ENCODE data around the gene TNPO2. TPM values are rescaled to one million over a fixed set of nuclear protein-coding genes. Genes with fewer than 3 reads are reported as not detected.

Gene TNPO2
- total and polyA plus RNA-seq, 2 of the 13 experiments (the other 11 are each of a cell fraction or from before 2014, with no cell fraction given) = 31.7 to 61.0 TPM

DNA sequence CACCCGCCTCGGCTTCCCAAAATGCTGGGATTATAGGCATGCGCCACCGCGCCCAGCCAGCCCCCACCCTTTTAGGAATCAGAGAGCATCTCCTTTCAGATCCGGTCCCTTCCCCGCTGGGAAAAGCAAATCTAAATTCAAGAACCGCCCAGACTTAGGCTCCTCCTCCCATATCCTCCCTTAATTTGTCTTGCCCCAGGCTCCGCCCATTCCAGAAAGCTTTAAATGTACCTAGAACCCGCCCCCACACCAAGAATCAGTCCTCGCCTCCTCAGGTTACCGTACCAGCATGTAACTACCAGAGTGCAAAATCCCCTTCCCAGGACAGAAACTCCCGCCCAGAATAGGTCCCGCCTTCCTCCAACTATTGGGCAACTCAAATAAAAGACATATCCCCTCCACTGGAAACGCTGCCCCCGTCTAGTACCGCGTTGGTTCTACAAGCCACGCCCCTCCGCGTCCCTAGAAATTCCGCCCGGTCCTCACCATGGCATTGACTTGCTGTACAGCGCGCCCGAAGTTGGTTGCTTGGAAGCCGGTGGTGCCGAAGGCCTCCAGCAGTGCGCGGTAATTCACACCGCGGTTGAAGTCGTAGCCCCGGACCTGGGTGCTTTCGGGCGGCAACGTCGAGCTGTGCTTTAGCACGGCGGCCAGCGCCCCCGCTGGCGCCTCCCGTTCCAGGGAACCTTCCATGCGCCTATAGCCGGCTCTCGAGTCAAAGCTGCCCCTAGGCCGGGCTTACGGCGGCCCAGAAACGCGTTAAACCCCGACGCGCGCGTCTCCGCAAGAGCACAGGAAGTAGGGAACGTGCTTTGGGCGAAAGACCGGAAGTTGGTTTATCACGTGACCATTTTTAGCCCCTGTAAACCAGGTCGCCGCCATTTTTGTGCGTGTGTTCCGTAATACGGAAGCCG is 42.4 kb downstream of the TNPO2 start, which contains the start of gene DHPS (continued):
- no peak for TF ChIP-seq SP1 (IDR thresholded peaks at IDR 0.05)
- peak; percentile 72 for TF ChIP-seq SP1 (CRISPR knock-in tag; IDR thresholded peaks at IDR 0.05)
- TF ChIP-seq ZNF230 (CRISPR knock-in tag; IDR thresholded peaks at IDR 0.05) = peak; percentile 84; the same call in 1 of the 2 replicates
- TF ChIP-seq HINFP (CRISPR knock-in tag; IDR thresholded peaks at IDR 0.05; ENCODE audit: low read depth) = peak; percentile 73; the same call in 1 of the 2 replicates
- 0 out of 2 replicates have a peak, but pooled peaks have one; percentile 60 for TF ChIP-seq SMAD1 (CRISPR knock-in tag; IDR thresholded peaks at IDR 0.05; ENCODE audit: borderline replicate concordance, low read depth)
- peak; percentile 59; the same call in 1 of the 2 replicates for TF ChIP-seq ZNF776 (CRISPR knock-in tag; IDR thresholded peaks at IDR 0.05)
- peak; percentile 69; the same call in 1 of the 2 replicates for TF ChIP-seq ZNF232 (CRISPR knock-in tag; IDR thresholded peaks at IDR 0.05; ENCODE audit: borderline replicate concordance)
- TF ChIP-seq ZNF552 (CRISPR knock-in tag; IDR thresholded peaks at IDR 0.05; ENCODE audit: borderline replicate concordance) = peak; percentile 78; the same call in 1 of the 2 replicates
- no peak for TF ChIP-seq ZNF432 (CRISPR knock-in tag; IDR thresholded peaks at IDR 0.05; ENCODE audit: borderline replicate concordance)
- no peak for TF ChIP-seq ZNF644 (CRISPR knock-in tag; IDR thresholded peaks at IDR 0.05; ENCODE audit: low read depth)
- no peak for TF ChIP-seq FOSL1 (CRISPR knock-in tag; IDR thresholded peaks at IDR 0.05; ENCODE audit: borderline replicate concordance)
- peak; percentile 66 for TF ChIP-seq NFYB (CRISPR knock-in tag; IDR thresholded peaks at IDR 0.05)
- TF ChIP-seq ZZZ3 (CRISPR knock-in tag; IDR thresholded peaks at IDR 0.05; ENCODE audit: borderline replicate concordance) = peak; percentile 62
- TF ChIP-seq BHLHE40 (IDR thresholded peaks at IDR 0.05; ENCODE audit: low read length) = peak; percentile 85
- TF ChIP-seq ATF7-NPFF (CRISPR knock-in tag; IDR thresholded peaks at IDR 0.05; ENCODE audit: low read depth) = peak; percentile 78
- 0 out of 2 replicates have a peak, but pooled peaks have one; percentile 63 for TF ChIP-seq ZNF572 (CRISPR knock-in tag; IDR thresholded peaks at IDR 0.05)
- TF ChIP-seq, protein P1, sequence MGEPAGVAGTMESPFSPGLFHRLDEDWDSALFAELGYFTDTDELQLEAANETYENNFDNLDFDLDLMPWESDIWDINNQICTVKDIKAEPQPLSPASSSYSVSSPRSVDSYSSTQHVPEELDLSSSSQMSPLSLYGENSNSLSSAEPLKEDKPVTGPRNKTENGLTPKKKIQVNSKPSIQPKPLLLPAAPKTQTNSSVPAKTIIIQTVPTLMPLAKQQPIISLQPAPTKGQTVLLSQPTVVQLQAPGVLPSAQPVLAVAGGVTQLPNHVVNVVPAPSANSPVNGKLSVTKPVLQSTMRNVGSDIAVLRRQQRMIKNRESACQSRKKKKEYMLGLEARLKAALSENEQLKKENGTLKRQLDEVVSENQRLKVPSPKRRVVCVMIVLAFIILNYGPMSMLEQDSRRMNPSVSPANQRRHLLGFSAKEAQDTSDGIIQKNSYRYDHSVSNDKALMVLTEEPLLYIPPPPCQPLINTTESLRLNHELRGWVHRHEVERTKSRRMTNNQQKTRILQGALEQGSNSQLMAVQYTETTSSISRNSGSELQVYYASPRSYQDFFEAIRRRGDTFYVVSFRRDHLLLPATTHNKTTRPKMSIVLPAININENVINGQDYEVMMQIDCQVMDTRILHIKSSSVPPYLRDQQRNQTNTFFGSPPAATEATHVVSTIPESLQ (CRISPR knock-in tag; conservative IDR thresholded peaks at IDR 0.05) = no peak
- TF ChIP-seq SNAI1 (CRISPR knock-in tag; IDR thresholded peaks at IDR 0.05; ENCODE audit: borderline replicate concordance) = peak; percentile 89; the same call in 1 of the 2 replicates
- TF ChIP-seq, protein P2, sequence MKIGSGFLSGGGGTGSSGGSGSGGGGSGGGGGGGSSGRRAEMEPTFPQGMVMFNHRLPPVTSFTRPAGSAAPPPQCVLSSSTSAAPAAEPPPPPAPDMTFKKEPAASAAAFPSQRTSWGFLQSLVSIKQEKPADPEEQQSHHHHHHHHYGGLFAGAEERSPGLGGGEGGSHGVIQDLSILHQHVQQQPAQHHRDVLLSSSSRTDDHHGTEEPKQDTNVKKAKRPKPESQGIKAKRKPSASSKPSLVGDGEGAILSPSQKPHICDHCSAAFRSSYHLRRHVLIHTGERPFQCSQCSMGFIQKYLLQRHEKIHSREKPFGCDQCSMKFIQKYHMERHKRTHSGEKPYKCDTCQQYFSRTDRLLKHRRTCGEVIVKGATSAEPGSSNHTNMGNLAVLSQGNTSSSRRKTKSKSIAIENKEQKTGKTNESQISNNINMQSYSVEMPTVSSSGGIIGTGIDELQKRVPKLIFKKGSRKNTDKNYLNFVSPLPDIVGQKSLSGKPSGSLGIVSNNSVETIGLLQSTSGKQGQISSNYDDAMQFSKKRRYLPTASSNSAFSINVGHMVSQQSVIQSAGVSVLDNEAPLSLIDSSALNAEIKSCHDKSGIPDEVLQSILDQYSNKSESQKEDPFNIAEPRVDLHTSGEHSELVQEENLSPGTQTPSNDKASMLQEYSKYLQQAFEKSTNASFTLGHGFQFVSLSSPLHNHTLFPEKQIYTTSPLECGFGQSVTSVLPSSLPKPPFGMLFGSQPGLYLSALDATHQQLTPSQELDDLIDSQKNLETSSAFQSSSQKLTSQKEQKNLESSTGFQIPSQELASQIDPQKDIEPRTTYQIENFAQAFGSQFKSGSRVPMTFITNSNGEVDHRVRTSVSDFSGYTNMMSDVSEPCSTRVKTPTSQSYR (CRISPR knock-in tag; IDR thresholded peaks at IDR 0.05; ENCODE audit: borderline replicate concordance) = peak; percentile 26; the same call in 1 of the 2 replicates
- peak; percentile 40; the same call in 1 of the 2 replicates for TF ChIP-seq ZBTB26 (CRISPR knock-in tag; IDR thresholded peaks at IDR 0.05; ENCODE audit: borderline replicate concordance)
- 0 out of 2 replicates have a peak, but pooled peaks have one; percentile 56 for TF ChIP-seq U2AF2 (IDR thresholded peaks at IDR 0.05; ENCODE audit: low read depth, low read length)
